NCI-H1694 (cell line): ENCODE data around the gene IMPDH1.

Experiments used
- DNase-seq: peaks from one replicate; lab custom pipeline; 2025; lab: John Stamatoyannopoulos, UW

IMPDH1 gene

DNA sequence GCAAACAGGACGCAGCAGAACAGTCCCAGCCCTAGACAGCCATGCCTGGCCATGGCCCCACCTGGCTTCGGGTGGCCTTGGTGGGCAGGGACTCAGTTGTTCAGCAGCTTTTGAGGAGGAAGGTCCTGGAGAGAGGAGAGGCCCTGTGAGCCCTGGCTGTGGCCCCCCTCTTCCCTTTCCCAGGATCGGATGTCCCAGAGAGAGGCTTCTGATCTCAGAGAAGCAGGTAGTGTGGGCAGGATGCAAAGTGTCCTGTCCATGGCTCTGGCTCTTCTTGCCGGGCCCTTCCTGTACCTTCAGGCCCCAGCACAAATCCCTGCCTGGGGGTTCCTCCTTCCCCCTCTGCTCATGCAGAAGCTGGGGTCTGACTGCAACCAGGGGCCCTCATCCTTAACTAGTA is 49.8 kb downstream of the IMPDH1 start:
- DNase-seq = no peak

DNA sequence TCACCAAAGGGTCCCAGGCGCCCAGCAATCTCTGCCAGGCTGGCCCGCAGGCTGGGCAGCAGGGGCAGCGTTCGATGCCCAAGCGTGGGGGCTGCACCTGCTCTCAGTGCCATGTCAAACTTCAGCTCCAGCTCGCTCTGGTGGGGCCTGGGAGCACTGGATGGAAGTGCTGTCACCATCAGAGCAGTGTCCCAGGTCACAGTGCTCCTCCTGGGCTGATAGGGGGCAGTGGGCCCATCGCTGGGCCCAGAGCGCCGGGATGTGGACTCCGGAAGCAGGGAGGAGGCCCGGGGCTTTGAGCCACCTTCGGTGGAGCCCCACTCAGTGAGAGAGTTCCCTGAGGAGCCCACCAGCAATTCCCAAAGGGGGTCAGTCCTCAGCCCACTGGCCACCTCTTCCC is 50.4 kb downstream of the IMPDH1 start:
- DNase-seq = no peak

DNA sequence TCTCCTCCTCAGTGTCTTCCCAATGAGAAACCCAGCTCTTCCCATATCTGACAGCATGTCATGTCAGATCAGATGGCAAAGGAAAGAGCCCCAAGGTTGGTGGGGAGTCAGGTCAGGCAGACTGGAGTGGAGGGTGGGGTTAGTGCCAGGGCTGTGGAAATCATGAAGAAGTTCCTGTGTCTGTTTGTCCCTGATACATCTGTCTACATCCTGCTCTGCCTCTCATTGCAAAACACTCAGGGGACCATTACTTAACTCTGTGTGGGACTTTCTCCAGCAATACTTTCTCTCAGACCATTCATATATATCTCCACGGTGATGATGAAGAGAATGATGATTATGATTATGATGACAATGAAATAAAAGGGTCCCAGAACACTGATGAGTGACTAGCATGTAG is 51.5 kb downstream of the IMPDH1 start:
- no peak for DNase-seq

DNA sequence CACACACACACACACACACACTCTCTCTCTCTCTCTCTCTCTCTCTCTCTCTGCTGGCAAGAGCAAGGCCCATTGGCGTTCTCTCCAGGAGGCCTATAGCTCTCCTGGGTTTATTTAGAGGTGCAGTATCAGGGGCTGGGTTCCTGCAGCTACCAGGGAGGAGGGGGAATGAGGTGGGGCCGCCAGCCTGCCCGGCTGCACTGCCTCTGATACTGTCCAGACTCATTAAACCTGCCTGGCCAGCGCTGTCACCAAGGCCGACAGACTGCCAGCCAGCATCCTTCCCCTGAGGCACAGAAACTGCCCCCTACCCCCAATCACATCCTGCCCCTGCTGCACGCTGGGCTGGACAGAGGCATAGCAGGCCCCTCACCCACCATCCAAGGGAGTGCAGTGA is 52.6 kb downstream of the IMPDH1 start:
- DNase-seq = no peak

DNA sequence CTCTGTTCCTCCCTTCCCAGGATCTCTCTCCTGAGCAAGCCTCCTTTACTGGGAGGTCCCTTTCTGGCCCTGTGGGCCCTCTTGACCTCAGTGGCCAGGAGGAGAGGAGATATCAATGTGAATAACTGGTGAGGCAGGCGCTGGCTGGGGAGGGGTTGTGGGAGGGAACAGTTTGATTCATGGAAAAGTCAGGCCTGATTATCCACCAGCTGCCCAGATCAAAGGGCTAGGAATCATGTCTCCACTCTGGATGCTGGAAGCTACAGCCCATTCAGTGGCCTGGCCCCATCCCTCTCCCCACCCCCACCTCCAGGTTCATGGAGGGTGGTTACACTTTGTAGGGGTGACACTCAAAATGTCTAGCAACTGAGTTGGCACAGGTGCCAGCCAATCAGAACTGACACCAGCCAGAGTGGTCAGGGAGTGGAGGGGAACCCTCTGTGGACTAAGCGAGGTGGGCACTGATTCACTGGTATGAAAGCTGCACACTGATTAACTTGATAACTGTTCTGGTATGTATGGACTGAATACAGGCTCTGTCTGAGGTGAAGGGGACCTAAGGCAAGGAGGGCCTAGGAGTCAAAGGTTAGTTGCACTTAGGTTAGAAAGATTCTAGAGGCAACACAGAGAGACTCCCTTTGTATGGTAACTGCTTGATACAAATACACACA is 53.1 kb downstream of the IMPDH1 start:
- no peak for DNase-seq

DNA sequence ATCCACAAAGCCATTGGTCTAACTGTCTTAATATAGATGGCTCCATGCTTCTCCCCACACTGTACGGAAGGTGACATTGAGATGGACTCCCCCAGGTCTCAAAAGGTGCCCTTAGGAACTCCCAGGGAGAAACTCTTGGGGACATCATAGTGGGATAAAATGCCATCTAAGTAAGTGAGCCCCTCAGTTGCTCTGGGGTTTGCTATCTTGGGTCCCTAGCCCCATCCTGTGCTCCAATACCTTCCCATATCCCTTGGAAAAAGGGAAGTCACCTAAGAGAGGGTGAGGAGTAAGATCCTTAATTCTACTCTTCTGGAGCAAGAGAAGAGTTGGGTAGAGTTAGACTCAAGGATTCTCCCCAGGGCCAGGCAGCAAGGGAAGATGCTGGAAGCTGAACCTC is 56.2 kb downstream of the IMPDH1 start:
- DNase-seq = no peak

DNA sequence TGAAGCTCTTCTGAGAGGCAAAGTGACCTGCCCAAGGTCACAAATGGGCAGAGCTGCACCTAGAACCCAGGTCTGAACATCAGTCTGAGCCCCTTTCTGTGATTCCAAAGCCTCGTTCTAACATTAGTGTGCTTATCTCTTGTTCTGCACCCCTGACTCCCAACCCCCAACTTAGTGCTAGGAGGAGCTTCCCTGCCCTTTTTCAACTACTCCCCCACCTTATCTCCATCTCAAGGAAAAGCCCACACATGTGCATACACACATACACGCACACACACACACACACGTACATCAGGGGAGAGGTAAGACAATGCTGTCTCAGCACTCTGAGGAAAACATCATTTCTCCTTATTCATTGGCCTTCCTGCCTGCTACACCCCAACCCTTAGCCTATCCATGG is 56.6 kb downstream of the IMPDH1 start:
- DNase-seq = no peak

DNA sequence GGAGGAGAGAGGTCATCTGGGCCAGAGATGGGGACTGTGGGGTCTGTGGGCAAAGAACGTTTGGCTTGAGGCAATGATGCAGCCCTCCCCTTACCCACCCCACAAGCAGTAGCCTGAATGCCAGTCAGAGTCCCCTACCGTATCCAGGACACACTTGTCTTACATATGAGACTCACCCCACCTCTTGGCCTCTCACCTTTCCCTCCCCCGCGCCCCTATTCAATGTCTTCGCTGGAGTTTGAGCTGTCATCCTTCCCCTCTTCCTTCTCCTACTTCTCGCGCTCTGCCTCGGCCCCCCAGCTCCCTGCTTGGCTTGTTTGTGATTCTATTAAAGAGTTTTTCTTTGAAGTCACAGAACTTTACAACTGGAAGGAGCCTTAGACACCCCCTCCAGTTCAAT is 57.1 kb downstream of the IMPDH1 start:
- DNase-seq = no peak

DNA sequence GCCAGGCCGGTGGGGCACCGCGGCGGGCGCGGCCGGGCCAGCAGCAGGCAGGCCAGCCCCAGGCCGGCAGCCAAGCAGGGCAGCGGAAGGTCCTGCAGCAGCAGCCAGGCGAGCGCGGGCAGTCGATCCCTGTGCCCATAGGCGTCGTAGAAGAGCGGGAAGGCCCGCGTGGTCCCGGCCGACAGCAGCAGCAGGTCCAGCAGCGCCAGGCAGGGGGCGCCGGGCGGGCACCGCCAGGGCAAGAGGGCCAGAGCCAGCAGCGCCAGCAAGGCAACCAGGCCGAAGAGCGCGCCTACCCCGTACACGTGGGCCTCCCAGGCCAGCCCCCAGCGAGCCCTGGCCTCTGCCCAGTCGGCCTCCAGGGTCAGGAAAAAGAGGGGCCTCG is 57.6 kb downstream of the IMPDH1 start:
- no peak for DNase-seq

DNA sequence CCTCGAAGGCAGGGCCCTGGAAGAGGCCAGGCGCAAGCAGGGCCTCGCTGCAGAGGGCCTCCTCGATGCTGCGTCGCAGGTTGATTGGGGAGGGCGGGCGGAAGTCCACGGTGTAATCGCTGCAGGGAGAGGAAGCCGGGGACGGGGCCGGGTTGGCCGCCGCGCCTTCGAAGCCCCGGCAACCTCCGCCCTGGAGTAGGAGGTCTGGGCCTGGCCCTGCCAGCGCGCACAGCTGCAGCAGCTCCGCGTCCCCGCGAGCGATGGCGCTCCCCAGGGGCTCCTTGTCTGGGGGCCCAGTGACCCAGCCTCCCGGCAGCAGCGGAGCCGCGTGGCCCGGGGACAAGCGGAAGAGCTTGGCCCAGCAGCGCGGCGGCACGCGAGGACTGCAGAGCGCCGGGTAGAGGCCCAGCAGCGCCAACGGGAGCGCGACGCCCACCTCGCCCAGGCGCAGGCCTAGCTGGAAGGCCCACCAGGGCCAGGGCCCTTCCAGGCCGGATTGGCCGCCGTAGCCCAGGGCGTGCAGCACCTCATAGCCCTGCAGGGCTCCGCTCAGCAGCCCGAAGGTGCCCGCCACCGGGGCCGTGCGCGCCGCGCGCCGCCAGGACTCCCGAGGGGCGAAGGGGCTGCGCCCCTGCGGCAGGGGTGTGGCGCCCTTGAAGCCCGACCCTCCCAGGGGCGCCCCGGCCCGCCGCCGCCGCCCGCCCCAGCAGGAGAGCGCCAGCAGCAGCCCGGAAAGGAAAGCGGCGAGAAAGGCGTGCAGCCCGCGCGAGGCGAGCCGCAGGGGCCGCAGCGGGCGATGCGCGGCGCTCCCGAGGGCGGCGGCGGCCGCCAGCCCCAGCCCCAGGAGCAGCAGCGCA is 58.3 kb downstream of the IMPDH1 start:
- no peak for DNase-seq

DNA sequence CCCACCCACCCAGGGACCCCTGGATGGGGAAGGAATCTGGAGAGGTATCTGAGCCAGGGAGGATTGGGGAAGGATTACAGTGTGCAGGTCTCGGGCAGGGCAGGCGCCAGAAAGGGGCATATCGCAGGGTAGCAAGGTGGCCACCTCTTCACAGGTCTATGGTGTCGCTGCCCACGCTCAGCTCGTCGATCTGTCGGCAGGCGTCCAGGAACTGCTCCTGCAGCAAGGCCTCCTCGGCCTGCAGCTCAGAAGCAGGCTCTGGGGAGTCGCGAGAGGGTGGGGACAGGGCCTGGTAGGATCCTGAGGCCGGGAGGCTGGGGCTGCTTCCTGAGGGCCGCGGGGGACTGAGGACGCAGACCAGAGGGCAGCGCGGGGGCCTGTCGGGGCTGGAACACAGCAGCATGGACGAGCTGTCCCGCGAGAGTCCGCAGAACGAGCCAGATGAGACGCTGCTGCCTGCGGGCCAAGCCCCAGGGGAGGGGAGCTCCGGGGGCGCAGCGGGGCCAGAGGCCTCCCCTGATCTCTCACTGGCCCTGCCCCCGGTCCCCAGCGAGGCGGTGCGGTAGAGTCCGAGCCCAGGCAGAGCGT is 59.0 kb downstream of the IMPDH1 start:
- DNase-seq = no peak

DNA sequence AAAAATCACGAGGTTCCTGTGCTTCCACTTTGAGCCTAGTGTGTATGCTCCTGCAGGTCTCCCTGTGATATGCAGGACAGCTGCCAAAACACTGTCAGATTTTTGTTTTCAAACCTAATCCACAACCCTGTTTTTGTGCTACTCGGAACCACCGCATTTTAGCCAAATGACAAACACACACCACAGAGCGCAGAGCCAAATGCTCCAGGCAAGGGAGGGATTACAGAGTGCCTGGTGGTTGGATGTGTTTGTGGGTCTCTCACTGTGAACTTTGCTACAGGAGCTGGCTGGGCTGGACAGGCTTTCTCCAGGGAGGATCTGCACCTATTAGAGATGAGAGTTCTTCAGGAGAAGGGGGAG is 60.3 kb downstream of the IMPDH1 start:
- DNase-seq = no peak

DNA sequence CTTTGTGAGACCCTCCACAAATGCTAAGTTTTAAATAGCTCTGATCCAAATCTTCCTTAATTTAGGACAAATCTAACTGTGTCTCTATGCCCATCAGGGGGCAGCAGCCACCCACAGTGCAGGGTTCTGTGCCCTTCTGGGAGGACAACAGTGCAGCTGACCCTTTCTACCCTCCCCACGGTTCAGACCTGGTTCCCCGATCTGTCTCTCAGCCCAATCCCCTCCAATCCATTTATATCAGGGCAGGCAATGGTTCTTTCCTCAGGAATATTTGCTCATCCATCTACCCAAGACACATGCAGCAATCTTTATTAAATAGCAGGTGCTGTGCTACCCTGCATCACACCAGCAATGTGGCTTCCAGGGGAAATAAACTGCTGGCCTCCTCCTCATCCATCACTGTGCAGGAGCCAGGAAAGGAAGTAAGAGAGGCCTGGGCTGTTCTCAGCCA is 62.1 kb downstream of the IMPDH1 start:
- DNase-seq = peak; percentile 55

DNA sequence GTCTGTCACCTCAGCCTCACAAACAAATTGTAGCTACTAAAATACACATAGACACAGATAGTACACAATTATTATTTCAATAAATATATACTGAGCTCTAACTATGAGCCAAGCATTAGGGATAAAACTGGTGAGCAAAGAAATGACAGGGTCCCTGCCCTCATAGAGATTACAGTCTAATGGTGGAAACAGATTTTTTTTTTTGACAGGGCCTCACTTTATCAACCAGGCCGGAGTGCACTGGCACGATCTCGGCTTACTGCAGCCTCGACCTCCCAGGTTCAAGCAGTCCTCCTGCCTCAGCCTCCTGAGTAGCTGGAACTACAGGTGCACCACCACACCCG is 65.4 kb downstream of the IMPDH1 start:
- DNase-seq = no peak

DNA sequence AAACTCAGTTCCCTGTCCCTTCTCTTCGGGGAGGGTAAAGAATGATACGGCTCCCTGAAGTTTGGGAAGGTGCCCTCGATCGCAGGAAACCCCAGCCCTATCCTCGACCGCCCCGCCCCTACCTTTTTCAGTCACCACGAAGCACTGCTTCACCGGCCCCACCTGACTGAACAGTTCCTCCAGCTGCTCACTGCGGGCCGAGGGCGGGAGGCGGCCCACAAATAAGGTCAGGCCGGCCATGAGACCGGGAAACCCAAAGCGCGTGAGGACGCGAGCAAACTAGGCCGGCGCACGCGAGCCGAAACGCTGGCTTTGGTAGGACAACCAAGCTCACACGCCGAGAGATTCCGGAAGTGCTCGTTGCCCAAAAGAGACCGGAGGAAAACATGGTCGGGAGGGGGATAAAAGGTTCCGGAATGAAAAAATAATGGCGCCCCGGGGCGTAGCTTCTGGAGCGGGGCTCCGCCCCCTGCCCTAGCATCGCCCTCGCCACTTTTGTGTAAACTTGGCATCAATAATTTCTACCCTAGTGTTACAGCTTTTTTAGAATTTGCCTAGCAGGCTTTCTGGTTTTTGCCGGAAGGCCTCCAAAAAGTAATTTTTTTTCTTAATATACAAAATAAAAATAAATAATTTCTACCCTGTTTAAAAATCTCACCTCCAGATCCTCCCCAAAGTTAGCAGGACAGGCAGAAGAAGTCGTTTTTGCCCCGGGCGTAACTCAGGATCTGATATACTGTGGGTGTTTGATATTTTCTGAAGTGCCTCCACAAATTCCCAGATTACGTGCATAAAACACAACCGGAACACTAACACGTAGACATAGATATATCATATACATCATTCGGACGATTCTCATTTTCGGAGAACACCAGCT is 66.0 kb downstream of the IMPDH1 start, which contains the start of gene RBM28:
TSS of gene RBM28 (minus strand) at position 355 of the 877 bp plus-strand sequence. CDS start at position 240, 115 bp downstream.
- DNase-seq = peak; percentile 92
